K562 (cell line): ENCODE data around the gene LTA. TPM values are rescaled to one million over a fixed set of nuclear protein-coding genes. Genes with fewer than 3 reads are reported as not detected.

Experiments used
- CREBBP ChIP-seq: IDR thresholded peaks from one replicate; pipeline ENCODE4 v1.6.1; 2012; ENCODE audit warnings: low read depth, mild to moderate bottlenecking, control low read depth, inconsistent platforms, low read length
- CUX1 ChIP-seq: fragments of 200-800 bp; sonication (Bioruptor generic); IDR thresholded peaks from 2 replicates; pipeline ENCODE4 v1.6.1; 2016; ENCODE audit warnings: missing genetic modification characterization, missing compliant biosample characterization
- DIDO1 ChIP-seq: fragments of 450-650 bp; IDR thresholded peaks from 2 replicates; pipeline ENCODE4 v1.6.1; 2016; ENCODE audit warnings: low read depth, missing biosample characterization, missing genetic modification characterization
- ELF1 ChIP-seq: fragments of 200-800 bp; sonication (Bioruptor generic); IDR thresholded peaks from 2 replicates; pipeline ENCODE4 v1.6.1; 2016; ENCODE audit warnings: missing genetic modification characterization, missing compliant biosample characterization
- HSF4 ChIP-seq: fragments of 250-450 bp; sonication (Bioruptor Pico); IDR thresholded peaks from 2 replicates; pipeline ENCODE4 v2.1.2; 2022; ENCODE audit warnings: mild to moderate bottlenecking, moderate library complexity, borderline replicate concordance
- KLF6 ChIP-seq: fragments of 250-450 bp; sonication (Bioruptor Pico); IDR thresholded peaks from 2 replicates; pipeline ENCODE4 v1.4.0; 2020; ENCODE audit warnings: mild to moderate bottlenecking, moderate library complexity, borderline replicate concordance
- MAFF ChIP-seq: IDR thresholded peaks from 2 replicates; pipeline ENCODE4 v1.6.1; 2012; ENCODE audit warnings: low read length, improper control_type of control experiment
- ZNF23 ChIP-seq: fragments of 250-450 bp; sonication (Bioruptor Pico); IDR thresholded peaks from 2 replicates; pipeline ENCODE4 v1.4.0; 2020; ENCODE audit warnings: mild to moderate bottlenecking
- ZNF507 ChIP-seq: conservative IDR thresholded peaks from 2 replicates; pipeline ENCODE4 v1.6.1; 2017; ENCODE audit warnings: missing genetic modification characterization, missing compliant biosample characterization
- polyA plus RNA-seq, 8 experiments: library from polyadenylated mRNA; depleted of rRNA in 4 of 8; stranded (reverse) in 5 of 8; unstranded in 3 of 8; fragments of >200 nt; fragmentation: Nextera tagmentation in 2 of 8; fragmentation: Illumina TruSeq in 1 of 8; extraction: Ambion mirVana in 2 of 8; extraction: Trizol in 1 of 8; gene quantifications; 2 replicates each; pipeline versions ENCODE4 v1.2.1 to v1.2.3, GENCODE V29; 2011 to 2014; ENCODE audit warnings: inconsistent platforms in 1 of 8, missing spikeins in 1 of 8
- total RNA-seq, 7 experiments: library from RNA; depleted of rRNA in 6 of 7; stranded (reverse); fragments of >200 nt in 6 of 7; fragmentation: Illumina TruSeq in 2 of 7; extraction: Trizol in 2 of 7; gene quantifications; 2 replicates each; pipeline versions ENCODE4 v1.2.1 to v1.2.3, GENCODE V29; 2011 to 2021; ENCODE audit warnings: low replicate concordance in 1 of 7
- TF ChIP-seq, protein P1 (sequence below): sonication (generic); formaldehyde crosslinking; IDR thresholded peaks from 2 replicates; pipeline ENCODE4 v1.8.0; 2022; ENCODE audit warnings: mild to moderate bottlenecking, missing genetic modification reagents
- TF ChIP-seq, protein P2 (sequence below): IDR thresholded peaks from 3 replicates; pipeline ENCODE4 v1.6.1; 2011; ENCODE audit warnings: borderline replicate concordance, mild to moderate bottlenecking, moderate library complexity; ENCODE audit not compliant: insufficient read length; ENCODE audit errors: extremely low read depth

Gene LTA
- total and polyA plus RNA-seq, 9 of the 15 experiments (the other 6 are each of a cell fraction or from before 2014, with no cell fraction given) = 0.80 TPM; not detected in 8

DNA sequence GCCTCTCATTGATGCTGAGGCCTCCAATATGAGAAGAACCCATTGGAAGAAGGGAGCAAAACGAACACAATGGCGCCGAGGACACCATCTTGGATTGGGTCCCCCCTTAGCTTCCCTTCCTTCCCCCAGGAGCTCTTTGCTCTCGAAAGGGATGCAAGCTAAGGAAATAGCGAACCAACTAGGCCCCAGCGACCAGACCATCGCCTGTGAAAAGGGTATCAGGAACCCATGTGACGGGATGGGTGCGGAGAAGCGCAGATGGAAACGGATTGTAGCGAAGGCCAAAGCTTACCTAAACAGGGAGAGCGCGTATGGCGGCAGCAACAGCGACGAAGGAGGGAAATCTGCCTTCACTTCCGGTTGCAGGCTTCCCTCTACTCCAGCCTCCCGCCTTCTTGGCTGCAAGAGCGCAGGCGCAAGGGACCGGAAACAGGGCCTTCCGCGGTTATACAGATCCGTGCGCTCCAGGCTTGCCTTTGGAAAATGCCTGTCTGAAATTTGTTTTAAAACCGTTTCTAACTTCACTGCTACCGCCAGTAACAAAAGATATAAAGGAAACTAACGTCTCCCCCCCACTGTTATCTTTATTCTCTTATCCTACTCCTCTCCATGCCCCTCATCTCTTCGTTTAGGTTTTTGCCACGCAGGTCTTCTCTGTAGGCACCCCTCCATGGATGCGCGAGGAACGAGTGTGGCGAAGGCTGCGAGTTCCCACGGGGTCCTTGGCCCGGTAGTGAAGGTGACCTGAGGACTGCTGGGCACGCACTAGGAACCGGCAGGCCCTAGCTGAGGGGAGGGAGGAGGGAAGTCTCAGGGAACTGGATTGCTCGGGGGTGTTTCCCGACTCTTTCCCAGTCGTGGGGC, 30.2 kb upstream of the LTA start, which contains the start of gene DDX39B (continued):
- TF ChIP-seq CUX1 (CRISPR knock-in tag) (no peak), KLF6 (CRISPR knock-in tag) (peak; percentile 78; the same call in 1 of the 2 replicates), MAFF (no peak), ELF1 (peak; percentile 98), ZNF507 (tag) (no peak), HSF4 (CRISPR knock-in tag) (no peak), DIDO1 (peak; percentile 38; the same call in 1 of the 2 replicates), ZNF23 (CRISPR knock-in tag) (peak; percentile 62; the same call in 1 of the 2 replicates), CREBBP (no peak)
- TF ChIP-seq, protein P1, sequence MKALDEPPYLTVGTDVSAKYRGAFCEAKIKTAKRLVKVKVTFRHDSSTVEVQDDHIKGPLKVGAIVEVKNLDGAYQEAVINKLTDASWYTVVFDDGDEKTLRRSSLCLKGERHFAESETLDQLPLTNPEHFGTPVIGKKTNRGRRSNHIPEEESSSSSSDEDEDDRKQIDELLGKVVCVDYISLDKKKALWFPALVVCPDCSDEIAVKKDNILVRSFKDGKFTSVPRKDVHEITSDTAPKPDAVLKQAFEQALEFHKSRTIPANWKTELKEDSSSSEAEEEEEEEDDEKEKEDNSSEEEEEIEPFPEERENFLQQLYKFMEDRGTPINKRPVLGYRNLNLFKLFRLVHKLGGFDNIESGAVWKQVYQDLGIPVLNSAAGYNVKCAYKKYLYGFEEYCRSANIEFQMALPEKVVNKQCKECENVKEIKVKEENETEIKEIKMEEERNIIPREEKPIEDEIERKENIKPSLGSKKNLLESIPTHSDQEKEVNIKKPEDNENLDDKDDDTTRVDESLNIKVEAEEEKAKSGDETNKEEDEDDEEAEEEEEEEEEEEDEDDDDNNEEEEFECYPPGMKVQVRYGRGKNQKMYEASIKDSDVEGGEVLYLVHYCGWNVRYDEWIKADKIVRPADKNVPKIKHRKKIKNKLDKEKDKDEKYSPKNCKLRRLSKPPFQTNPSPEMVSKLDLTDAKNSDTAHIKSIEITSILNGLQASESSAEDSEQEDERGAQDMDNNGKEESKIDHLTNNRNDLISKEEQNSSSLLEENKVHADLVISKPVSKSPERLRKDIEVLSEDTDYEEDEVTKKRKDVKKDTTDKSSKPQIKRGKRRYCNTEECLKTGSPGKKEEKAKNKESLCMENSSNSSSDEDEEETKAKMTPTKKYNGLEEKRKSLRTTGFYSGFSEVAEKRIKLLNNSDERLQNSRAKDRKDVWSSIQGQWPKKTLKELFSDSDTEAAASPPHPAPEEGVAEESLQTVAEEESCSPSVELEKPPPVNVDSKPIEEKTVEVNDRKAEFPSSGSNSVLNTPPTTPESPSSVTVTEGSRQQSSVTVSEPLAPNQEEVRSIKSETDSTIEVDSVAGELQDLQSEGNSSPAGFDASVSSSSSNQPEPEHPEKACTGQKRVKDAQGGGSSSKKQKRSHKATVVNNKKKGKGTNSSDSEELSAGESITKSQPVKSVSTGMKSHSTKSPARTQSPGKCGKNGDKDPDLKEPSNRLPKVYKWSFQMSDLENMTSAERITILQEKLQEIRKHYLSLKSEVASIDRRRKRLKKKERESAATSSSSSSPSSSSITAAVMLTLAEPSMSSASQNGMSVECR (CRISPR knock-in tag) = peak; percentile 14; the same call in 1 of the 2 replicates
- TF ChIP-seq, protein P2, sequence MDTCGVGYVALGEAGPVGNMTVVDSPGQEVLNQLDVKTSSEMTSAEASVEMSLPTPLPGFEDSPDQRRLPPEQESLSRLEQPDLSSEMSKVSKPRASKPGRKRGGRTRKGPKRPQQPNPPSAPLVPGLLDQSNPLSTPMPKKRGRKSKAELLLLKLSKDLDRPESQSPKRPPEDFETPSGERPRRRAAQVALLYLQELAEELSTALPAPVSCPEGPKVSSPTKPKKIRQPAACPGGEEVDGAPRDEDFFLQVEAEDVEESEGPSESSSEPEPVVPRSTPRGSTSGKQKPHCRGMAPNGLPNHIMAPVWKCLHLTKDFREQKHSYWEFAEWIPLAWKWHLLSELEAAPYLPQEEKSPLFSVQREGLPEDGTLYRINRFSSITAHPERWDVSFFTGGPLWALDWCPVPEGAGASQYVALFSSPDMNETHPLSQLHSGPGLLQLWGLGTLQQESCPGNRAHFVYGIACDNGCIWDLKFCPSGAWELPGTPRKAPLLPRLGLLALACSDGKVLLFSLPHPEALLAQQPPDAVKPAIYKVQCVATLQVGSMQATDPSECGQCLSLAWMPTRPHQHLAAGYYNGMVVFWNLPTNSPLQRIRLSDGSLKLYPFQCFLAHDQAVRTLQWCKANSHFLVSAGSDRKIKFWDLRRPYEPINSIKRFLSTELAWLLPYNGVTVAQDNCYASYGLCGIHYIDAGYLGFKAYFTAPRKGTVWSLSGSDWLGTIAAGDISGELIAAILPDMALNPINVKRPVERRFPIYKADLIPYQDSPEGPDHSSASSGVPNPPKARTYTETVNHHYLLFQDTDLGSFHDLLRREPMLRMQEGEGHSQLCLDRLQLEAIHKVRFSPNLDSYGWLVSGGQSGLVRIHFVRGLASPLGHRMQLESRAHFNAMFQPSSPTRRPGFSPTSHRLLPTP = no peak
